Nucleus accumbens (tissue), 56 donors: Measurements from ENCODE around the gene TPSG1.

Experiments
- DNase-seq, 56 donors: peaks; one replicate each; lab custom pipeline; 2025; lab: John Stamatoyannopoulos, UW

TPSG1 gene

DNA sequence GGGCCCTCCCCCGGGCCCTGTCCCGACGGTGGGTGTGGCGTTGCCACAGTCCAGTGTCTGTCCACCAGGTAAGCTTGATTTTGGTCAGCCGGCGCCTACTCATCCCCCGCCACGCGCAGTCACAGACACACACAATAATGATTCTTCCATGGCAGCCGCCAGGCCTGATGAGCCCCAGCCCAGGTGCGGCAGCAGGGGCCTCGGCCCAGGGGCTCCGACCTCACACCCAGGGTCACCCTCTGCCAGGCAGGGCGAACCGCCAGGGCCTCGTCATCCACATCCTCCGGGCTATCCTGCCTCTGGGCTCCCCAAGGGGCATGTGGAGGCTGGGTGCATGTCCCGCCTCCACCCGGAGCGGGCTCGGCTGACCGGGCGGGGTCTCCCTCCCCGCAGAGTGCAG, 7.5 kb downstream of the TPSG1 start:
- no peak for DNase-seq

DNA sequence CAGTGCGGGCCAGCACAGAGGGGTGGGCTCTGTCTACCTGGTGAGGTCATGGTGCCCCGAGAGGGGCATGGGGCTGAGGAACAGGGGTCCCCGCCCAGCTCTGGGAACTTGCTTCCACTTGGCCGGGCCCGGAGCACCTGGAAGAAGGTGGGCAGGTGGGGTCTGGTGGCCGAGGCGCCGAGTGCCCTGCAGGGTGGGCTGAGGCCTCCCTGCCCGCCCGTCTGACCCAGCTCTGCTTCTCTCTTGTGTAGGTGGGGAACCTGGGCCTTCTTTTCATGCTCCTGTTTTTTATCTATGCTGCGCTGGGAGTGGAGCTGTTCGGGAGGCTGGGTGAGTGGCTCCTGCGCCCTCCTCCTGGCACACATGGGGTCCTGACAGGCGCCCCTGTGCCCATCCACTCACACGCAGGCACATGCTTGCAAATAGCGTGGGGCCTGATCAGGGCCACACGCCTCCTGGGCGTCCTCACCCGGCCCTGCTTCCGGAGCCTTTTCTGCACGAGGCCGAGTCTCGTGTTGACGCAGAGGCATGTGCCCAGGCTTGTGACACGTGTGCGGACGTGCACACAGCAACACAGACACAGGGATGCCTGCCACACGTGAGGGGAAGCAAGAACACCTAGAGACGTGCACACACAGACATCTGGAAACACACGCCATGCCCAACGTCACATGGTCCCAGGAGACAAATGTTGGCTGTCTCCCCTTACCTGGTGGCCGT, 8.2 kb downstream of the TPSG1 start:
- peak in 1 of 56 donors; percentile 10 for DNase-seq

DNA sequence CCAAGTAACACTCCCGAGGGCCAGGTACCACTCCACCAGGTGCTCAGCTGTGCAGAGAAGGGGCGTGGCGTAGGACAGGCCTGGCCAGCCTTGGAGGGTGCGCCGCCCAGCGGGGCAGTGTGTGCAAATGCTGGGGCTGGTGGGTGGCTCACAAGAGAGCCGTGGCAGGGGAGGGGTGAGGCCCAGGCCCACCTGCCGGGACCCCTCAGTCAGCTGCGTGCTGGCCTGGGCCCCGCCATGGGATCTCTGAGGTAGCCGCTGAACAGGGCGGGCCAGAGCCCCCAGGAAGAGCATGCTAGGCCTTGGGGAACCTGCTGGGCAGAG, 8.8 kb downstream of the TPSG1 start:
- no peak for DNase-seq

DNA sequence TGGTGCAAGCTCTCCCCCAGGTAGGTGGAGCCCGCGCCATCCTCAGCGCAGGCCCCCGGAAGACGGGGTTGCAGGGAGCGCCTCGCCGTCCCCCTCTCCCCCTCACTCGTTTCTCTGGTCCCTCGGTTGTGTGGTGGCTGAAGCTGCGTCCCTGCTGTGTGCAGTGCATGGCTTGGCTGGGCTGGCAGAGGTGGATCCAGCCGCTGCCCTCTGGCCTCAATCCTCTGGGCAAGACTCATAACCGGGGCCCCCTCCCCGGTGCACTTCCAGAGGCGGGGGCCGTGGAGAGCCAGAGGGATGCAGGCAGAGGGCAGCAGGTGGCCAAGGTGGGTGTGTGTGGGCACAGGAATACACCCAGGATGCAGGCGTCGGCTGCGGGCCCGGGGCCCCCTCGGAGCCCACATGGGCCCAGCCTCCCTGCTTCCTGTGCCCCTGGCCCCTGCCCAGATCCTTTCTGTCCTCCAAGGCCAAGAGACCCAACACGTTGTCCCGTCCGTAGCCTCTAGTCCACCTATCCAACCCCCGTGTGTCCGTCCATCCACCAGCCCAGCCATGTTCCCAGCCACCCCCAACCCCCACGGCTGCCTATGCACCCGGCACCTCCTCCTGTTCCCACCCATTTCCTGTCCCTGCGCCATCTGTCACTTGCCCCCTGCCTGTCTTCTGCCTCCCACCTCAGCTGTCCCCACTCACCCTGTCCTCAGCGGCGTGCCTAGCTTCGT, 9.3 kb downstream of the TPSG1 start:
- DNase-seq: no peak

DNA sequence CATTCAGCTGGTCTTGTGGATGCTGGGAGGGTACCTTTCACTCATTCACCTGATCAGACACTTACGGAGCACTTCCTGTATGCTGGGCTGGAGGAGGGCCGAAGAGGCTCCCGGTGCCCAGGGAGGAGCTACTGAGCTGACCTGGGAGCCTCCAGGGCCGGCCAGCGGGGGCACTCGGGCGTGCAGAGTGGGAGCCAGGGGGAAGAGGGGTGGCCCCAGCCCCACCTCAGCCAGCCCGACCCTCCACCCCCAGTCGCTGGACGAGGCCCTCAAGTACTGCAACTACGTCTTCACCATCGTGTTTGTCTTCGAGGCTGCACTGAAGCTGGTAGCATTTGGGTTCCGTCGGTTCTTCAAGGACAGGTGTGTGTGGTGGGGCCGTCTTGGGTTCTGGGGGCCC, 10.3 kb downstream of the TPSG1 start:
- no peak for DNase-seq

DNA sequence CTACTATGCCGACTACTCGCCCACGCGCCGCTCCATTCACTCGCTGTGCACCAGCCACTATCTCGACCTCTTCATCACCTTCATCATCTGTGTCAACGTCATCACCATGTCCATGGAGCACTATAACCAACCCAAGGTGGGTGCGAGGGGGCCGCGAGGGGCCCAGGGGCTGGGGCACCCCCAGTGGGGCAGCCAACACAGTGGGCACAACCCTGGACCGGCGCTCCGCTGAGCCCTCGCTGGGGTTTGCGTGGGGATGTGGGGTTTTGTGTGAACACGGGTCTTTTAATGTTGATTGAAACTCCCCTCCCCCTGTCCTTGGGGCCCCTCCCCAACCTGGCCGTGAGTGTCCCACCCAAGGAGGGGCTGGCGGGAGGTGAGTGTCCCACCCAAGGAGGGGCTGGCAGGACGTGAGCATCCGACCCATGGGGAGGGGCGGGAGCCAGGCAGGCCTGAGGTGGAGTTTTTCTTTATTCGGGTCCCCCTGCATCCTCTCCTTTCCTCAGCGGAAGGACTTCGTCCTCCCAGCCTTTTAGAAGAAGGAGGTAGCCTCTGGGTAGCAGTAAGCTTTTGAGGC, 11.2 kb downstream of the TPSG1 start:
- DNase-seq: no peak

DNA sequence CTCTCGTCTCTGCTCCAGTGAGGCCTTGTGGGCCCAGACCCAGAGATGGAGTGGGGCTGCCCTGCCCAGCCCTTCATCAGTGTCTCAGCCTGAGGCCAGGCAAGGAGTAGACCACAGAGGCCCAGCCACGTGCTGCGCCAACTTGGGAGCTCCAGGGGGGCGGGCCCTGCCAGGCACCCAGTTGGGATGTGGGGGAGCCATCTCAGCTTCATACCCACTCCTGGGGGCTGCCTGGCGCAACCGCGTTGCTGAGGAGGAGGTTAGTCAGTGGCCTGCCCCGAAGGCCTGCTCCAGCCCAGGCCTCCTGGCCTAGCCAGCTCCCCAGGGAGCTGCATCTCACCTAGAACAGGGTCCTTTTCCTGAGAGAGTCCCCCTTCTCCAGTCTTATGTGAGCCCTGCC, 11.8 kb downstream of the TPSG1 start:
- DNase-seq: no peak

DNA sequence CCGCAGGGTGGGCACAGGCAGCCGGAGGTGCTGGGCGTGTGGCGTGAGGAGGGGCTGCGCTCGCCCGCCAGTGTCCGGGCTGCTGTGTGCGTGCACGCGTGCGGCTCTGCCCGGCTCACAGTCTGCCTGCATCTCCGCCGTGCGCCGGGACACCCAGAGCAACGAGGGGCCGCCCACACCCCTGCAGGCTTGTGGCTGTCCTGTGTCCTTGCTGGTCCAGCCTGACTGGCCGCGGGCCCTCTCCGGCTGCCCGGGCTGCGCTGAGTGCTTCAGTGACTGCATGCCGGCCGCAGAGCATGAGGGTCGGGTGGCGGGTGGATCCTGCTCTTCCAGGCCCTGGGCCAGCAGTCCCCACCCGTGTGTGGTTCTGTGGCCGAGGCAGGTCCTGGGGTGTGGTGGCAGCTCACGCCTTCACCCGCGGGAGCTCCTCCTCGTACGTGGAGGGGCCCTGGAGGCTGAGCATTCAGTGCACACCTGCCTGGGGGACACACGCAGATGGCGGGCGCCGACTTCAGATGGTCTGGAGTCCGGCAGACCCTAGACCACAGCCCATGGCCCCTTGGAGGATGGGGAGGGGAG, 12.4 kb downstream of the TPSG1 start:
- DNase-seq: no peak

DNA sequence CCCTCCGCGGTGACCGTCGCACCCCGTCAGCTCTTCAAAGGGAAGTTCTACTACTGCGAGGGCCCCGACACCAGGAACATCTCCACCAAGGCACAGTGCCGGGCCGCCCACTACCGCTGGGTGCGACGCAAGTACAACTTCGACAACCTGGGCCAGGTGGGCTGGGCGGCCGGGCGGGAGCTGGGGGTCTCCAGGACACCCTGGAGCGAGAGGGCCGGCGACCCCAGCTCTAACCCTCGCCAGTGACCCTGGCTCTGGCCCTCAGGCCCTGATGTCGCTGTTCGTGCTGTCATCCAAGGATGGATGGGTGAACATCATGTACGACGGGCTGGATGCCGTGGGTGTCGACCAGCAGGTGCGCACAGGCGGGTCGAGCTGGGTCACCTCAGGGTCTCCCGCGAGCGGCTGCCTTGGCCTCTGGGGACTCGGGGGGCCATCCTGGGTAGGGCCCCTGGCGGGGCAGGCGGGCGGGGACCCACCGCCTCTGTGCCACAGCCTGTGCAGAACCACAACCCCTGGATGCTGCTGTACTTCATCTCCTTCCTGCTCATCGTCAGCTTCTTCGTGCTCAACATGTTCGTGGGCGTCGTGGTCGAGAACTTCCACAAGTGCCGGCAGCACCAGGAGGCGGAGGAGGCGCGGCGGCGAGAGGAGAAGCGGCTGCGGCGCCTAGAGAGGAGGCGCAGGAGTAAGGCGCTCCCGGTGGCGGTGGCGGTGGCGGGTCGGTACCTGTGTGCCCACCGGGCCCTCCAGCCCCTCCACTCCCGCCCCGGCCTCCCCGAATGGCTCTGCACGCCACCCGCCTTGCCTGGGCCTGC, 13.4 kb downstream of the TPSG1 start:
- DNase-seq: no peak

DNA sequence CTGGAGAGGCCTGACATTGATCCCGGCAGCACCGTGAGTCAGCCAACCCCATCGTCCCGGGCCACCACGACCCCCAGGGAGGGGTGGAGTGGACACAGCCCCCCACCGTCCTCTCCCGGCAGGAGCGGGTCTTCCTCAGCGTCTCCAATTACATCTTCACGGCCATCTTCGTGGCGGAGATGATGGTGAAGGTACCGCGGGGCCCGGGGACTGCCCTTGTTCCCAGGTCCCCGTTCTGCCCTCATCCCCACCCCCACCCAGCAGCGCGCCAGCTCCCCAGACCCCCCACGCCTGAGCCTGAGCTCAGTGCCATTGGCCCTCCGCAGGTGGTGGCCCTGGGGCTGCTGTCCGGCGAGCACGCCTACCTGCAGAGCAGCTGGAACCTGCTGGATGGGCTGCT, 14.6 kb downstream of the TPSG1 start:
- DNase-seq: no peak

DNA sequence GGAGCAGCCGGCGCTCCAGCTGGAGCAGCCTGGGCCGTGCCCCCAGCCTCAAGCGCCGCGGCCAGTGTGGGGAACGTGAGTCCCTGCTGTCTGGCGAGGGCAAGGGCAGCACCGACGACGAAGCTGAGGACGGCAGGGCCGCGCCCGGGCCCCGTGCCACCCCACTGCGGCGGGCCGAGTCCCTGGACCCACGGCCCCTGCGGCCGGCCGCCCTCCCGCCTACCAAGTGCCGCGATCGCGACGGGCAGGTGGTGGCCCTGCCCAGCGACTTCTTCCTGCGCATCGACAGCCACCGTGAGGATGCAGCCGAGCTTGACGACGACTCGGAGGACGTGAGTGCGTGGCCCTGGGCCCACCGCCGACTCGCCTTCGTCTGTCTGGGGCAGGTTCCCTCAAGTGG, 16.0 kb downstream of the TPSG1 start:
- DNase-seq: no peak

DNA sequence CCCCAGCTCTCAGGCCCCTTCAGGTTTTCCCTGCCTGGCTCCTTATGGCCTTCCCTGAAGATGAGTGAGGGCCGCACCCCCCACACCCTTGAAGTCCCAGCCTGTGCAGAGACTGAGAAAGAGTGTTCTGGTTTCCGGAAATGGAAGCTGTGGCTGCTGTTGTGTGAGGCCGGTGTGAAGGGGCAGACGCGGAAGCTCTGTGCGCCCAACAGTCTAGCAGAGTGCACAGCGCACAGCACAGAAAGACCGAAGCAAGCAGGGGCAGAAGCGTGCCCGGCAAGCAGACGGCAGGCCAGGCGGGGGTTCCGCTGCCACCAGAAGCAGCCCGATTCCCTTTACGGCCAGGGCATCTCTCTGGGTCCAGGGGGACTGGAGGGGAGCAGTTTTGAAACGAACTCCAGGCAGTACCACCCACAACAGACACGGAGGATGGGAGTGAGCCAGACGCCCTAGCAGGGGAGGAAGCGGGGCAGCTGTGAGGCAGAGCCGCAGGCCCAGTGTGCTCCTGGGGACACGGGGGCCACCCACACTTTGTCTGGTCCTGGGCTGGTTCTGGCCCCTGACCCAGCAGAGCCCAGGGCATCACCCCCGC, 16.7 kb downstream of the TPSG1 start:
- no peak for DNase-seq

DNA sequence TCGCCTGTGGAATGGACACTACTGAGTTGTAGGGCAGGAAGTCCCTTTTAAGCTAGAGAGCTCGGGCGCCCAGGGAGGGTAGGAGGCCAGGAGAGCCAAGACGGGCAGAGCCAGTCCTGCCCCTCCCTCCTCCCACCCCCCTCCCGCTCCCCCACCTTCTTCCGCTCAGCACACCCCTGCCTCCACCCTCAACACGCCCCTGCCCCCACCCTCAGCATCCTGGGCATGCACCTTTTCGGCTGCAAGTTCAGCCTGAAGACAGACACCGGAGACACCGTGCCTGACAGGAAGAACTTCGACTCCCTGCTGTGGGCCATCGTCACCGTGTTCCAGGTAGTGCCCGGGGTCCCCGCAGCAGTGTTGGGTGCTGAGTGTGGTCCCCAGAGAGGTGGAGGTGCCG, 18.3 kb downstream of the TPSG1 start:
- no peak for DNase-seq

DNA sequence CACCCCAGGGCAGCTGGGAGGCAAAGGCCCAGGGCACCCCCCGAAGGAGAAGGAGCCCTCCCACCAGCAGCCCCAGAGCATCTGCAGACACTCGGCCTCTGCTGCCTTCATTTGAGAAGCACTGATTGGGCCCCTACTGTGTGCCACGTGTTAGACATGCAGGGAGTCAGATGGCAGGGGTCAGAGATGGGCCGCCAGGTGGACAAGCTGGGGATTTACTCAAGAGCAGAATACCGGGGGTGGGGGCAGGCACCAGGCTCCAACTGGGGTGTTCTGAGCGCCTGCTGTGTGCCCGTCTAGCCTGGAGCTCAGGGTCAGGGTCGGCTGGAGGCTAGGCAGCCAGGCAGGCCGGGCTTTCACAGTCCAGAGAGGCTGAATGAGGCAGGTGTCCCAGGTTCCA, 18.7 kb downstream of the TPSG1 start:
- DNase-seq: no peak

DNA sequence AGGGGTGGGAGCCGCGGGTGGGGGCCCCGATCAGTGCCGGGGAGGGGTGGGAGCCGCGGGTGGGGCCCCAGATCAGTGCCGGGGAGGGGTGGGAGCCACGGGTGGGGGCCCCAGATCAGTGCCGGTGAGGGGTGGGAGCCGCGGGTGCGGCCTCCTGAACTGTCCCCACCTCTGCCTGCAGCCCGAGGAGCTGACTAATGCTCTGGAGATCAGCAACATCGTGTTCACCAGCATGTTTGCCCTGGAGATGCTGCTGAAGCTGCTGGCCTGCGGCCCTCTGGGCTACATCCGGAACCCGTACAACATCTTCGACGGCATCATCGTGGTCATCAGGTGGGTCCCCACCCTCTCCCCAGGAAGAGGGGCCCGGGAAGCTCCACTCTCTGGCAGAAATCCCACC, 20.1 kb downstream of the TPSG1 start:
- no peak for DNase-seq

DNA sequence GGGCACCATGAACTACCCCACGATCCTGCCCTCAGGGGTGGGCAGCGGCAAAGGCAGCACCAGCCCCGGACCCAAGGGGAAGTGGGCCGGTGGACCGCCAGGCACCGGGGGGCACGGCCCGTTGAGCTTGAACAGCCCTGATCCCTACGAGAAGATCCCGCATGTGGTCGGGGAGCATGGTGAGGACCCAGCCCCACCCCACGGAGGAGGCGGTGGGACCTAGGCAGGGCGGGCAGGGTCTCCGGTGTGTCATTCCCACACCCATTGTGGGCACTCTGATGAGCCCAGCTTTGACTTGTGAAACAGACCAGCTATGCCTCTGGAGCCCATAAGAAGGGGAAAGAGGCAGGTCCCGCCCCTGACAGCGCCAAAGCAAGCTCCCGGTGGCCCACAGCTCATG, 22.8 kb downstream of the TPSG1 start:
- DNase-seq: no peak

DNA sequence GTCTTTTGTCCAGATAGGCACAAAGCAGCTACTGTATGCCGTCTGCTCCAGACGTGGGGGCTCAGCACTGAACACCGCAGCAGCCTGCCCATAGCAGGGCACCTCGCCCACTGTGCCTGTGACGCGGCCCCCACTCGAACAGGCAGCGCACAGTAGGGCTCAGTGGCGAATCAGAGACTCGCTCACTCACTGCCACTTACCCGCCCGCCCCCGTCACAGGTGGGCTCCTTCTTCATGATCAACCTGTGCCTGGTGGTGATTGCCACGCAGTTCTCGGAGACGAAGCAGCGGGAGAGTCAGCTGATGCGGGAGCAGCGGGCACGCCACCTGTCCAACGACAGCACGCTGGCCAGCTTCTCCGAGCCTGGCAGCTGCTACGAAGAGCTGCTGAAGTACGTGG, 23.6 kb downstream of the TPSG1 start:
- no peak for DNase-seq

DNA sequence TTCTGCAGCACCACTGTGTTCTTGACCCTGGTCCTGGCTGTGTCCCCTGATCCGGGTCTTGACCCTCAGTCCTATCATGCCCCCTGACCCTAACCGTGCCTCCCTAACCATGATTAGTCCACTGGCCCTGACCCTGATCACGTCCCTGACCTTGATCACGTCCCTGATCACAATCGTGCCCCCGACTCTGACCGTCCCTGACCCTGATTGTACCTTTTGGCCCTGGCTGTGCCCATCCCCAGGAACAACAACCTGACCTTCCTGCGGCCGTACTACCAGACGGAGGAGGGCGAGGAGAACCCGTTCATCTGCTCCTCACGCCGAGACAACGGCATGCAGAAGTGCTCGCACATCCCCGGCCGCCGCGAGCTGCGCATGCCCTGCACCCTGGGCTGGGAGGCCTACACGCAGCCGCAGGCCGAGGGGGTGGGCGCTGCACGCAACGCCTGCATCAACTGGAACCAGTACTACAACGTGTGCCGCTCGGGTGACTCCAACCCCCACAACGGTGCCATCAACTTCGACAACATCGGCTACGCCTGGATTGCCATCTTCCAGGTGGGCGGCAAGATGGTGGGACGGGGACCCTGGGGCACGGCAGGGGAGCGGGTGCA, 24.9 kb downstream of the TPSG1 start:
- no peak for DNase-seq

DNA sequence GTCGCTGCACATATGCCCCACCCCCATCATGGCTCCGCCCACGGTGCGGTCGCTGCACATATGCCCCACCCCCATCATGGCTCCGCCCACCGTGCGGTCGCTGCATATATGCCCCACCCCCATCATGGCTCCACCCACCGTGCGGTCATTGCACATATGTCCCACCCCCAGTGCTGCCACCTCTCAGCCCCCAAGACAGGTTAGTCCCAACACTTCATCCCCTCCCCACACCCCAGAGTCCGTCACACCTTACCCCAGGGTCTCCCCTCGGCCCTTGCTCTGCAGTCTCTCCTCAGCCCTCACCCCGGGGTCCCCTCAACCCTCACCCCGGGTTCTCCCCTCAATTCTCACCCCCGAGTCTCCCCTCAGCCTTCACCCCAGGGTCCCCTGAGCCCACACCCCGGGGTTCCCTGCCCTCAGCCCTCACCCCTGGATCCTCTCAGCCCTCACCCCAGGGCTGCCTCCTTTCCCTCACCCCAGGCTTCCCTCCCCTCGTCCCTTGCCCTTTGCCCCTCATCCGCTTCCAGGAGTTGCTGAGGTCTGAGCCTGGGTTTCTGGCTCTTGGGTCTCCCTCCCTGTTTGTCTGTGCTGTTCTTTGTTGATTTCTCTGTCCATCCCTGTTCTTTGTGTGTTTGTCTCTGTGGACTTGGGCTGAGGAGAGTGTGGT, 25.6 kb downstream of the TPSG1 start:
- DNase-seq: no peak
